Activated CD4-positive, alpha-beta T cell treated with anti-CD3 and anti-CD28 coated beads for 1 hour (primary cell): ENCODE measurements around the gene HIVEP1.

Source experiments
- DNase-seq: peaks from one replicate; pipeline ENCODE4 v3.0.0-alpha.2; 2020

Gene HIVEP1

DNA sequence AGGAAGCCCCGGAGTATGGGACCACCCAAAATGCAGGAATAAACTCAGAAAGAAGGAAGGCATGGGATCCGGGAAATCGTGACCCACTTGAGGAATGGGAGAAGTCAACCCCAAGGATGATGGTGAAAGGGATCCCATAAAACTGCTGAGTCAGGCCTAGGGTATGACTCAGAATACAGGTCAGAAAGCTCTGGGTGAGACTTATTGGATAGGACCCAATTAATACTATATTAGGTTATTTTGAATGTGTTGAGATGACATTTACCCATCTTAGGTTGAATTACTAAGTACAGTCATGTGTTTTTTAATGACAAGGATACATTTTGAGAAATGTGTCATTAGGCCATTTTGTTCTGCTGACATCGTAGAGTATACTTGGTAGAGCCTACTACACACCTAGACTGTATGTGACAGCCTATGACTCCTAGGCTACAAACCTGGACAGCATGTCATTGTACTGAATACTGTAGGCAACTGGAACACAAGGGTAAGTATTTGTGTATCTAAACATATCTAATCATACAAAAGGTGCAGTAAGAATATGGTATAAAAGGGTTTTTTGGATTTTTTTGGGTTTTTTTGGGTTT is 17.1 kb upstream of the HIVEP1 start:
- DNase-seq: no peak

DNA sequence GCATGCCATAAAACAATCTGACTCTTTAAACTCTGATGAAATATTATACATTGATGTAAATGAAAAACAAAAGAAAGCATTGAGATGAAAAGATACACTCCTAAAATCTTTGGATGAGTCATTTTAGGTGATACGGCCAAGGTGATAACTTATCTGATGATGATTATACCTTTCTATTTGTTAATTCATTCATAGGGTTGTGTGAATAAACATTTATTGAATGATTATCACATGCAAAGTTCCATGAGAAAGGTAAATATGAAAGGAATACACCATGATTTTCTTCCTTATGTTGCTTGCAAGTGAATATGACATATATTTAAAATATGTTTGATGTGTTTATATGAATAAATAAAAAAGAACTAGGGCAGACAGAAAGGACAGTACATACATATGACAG is 15.4 kb upstream of the HIVEP1 start:
- DNase-seq: no peak

DNA sequence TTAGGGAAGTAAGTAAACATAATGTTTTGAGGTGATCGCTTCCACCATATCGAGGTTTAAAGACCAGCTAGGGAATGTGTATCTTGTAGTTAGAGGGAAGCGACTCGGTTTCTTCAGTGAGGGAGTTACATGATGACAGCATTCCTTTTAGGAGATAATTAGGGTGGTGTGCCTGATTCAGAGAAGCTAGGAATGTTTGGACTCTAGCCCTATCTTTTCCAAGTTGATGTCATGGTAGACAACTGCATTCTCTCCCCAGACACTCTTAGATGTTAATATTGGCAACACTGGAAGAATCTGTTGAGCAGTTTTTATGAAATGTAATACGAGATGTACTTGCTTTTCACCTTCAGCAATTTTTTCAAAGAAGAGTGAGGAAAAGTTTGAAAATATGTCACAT is 12.9 kb upstream of the HIVEP1 start:
- DNase-seq: no peak

DNA sequence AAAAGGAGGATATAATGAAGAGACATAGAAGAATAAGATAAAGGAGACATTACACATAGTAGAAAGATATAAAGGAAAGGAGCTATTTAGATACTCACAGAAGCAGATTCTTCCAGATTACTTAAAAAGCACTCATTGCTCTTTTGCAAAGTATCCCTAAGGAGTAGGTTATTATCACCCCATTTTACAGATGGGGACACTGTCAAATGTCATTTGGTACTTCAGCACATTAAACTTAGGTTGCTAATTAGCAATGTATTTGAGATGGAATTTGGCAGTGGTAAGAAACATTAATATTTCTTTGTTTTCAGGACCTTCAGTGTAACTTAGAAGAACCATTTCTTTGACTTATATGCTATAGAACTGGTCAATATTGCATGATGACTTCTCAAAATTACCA is 11.9 kb upstream of the HIVEP1 start:
- DNase-seq: no peak

DNA sequence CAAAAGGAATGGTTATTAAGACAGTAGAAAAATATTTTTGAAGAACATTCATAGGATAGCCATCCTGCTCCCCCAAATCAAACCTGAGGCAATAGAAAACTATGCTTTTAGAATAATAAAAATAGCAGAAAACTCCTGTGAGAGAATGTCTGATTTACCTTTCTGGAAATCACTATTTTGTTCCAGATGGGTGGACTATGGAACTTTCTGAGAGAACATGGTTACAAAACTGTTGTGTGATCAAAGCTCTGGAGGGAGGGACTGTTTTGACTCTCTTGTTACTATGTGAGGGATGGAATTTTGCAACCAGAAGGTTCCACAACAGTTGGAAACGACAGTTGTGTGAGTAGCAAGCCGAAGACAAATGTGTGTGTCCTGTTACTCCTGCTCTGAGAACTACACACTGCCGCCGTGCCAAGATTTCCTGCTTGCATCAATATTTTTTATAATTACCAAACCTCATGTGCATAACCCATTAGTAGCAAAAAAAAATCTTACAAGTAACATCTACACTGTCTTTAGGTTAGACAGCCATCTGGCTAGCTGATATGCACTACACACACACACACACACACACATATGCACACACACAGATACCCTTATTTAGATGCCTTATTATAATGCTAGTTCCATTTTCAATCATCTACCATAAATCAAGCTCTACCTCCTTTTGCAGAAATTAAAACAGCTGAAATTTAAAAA is 11.0 kb upstream of the HIVEP1 start:
- no peak for DNase-seq

DNA sequence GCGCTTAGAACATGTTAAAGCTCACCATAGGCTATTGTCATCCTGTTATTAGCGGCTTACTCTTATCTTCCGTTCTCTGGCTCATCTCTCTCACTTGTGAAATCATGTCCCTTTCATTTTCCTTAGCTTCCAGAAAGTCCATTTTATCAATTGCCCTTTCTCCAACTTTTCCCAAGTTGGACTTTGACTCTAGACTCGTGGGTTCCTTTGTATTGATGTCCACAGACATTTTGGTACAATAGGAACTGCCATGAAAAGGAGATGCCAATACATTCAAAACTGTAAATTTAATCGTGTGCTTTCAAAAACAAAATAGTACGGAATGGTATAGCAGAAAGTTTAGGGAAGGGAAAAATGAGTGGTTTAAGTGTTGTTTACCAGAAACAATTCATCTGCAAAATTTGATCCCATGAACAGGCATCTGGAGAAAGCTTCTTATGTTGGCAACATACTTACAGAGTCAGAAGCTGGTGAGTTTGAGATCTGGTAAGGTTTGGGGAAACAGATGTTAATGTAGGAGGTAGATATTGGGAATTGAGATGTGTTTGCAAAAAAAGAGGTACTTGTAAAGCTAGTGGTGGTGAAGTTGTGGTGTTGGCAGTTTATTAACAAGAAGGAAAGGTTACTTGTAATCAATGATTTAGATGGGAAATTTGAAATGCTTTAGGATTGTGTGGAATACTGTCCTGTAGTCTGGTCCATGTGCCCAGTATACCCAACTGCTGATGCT is 10.2 kb upstream of the HIVEP1 start:
- DNase-seq: no peak

DNA sequence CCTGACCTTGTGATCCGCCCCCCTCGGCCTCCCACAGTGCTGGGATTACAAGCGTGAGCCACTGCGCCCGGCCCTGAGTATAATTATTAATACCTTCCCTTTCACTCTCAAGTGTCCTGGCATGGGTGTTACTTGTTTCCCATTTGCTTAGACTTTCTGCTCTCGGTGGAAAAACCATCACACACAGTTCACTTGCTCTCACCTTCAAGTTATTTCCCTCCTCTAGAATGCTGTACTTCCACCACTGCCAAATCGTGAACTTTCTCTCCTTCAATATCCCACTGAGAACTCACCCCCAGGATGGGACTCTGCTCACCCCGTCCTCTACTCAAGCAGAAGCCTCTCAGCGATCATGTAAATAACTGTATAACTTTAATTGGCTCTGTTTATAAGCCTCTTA is 4.6 kb upstream of the HIVEP1 start:
- DNase-seq: no peak

DNA sequence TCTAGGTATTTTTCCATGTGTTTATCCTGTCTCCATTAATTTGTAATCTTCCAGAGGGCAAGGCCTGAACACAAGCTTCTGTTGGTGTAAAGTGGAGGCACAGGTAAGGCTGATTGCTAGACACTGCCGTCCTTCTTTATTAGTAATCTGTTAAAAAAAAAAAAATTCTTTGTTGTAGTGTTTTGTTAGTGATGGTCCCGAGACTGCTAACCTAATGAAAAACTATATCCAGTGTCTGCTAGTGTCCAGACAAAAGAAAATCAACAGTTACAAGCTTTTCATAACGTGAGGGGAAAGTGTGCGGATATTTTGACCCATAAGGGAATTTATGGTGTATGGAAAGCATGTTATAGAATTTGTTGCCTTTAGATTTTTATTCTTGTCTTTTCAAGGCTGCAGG is 4.2 kb upstream of the HIVEP1 start:
- no peak for DNase-seq

DNA sequence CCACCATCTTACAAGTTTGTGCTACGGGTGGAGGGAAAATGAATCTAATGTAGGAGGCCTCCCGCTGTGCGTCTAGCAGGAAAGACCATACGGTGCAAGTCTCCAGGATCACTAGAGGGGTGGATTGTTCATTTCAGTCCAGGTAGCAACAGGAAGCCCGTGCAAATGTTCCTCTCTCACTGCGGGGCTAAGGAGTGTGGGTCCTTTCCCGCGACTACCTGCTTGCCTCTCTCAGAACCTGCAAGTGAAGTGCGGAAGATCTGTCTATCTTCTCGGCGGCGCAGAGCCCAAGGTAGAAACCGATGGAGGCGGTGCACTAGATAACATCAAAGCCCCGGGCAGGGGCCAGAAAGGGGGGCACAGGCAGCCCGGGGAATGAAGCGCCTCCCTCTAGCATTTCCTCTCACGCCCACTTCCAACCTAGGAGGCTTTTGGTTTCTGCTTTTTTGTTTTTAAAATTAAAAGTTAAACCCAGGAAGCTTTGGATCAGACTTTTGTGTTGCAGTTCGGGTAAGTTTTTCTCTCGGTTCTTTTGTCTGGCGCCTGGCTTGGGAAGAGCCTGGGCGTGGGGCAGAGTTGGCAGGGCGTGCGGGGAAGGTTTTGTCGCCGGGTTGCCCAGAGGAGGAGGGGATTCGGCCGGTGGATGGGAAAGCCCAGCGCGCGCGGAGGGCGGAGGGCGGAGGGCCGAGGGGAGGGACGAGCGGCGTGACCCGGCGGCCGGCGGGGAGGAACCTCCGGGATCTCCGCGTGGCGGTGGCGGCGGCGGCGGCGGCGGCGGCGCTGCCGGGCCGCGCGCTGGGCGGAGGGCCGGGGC is 3.5 kb upstream of the HIVEP1 start:
- DNase-seq: peak; percentile 79

DNA sequence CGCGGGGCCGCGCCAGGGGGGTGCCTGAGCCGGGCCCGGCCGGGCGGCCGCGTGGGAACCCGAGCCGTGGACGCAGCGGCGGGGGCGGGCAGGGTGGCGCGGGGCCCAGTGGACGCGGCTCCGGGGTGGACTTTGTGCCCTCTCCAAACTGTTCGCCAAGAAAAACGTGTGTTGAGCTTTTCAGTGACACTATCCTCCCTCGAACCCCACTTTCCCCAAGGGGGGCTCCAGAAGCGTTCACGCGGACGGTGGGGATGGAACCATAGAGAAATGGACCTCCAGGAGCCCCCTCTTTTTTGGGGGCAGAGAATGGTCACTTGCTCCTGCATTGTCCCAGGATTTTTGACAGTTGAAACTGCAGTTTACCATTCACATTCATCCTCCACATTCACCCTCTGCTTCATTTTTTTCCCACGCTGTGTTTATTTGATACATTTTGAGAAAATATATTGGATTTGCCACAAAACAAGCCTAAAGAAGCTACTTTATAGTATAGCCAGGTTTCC is 2.9 kb upstream of the HIVEP1 start:
- DNase-seq: no peak

DNA sequence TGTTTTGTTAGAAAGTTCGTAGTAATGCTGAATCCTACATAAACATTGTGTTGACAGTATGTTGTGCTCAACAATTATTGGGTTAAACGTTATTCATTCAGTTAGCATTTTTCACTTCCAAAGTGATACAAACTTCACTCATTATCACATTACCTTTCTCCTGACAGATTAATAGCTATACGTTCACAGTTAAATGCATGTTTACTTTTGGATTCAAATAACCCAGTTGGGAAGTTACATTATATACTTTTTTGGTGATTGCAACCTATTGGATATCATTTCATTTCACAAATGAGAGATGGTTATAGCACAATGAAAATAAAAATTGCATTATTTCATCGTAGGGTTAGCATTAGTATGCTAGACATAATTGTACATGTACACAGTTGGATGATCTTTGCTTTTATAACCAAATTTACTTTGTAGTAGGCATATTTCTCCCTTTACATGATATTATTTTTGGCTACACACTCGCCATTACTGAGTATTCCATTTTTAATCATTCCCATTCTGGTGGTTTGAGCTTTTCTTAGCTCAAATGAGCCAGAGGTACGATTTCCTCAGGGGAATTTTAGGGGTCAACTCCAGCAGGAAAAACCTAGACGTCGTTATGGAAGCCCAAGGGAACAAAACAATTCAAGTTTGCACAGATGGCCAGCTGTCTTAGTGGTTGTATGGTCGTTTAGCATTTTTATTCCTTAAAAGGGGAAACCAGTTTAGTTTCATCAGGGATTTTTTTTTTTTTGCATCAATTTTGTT is 2.1 kb upstream of the HIVEP1 start:
- DNase-seq: no peak

DNA sequence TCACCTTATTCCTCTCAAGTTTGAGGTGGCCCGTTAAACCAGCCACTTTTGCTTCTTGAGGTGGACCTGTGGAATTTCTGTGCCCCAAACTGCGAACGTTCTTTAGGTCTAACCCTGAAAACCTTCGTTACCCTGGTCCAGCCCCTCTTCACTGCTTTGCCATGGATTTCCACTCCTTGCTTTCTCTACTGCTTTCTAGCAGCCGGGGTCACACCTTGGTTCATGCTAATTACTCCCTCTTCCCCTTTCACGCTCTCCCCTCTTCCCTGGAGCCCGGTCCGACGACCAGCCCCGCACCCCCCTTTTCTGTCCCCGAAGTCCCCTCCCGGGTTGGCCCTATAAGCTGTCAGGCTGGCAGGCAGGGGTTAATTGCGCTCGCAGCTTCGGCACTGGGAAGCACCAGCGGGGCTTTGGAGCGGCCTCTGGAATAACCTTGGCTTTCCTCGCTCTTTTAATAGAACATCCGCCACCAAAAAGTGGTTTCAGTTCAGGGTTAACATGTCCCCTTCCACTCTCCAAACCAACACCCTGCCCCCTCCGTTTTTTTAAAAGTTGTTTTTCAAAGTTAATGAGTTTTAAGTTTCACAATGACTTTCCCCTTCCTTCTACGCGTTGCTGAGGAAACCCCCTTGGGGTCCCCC is 1.4 kb upstream of the HIVEP1 start:
- DNase-seq: no peak

DNA sequence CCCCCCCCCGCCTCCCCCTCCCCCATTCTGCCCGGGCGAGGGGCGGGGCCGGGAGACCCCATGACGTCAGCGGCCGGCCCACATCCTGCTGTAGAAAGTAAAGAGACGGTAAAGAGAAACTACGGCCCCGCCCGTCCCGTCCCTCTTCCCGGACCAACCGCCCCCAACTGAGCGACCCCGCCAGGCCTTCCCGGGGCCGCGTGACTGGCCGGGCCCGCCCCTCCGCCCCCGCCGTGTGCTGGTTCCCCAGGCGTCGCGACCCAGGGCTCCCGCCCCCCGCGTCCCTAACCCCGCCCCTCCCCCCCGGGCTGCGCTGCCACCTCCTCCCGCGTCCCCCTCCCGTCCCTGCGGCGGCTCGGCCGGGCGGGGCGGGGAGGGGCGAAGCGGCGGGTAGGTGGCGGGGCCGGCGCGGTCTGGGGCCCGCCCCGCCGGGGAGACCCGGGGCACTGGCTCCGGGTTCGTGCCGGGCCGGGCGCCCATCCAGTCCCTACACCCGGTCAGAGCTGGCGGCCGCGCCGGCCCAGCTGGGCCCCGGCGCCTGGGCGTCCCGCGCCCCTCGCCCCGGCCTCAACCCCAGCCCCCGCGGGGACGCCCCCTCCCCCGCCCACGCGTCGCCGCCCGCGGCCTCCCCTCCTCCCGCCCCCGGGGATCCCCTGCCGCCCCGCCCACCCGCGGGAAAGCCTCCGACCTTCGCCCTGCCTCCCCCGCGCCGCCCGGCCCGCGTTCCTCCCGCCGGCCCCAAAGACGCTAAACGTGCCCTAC is 655 bp upstream of the HIVEP1 start:
- peak; percentile 98 for DNase-seq

DNA sequence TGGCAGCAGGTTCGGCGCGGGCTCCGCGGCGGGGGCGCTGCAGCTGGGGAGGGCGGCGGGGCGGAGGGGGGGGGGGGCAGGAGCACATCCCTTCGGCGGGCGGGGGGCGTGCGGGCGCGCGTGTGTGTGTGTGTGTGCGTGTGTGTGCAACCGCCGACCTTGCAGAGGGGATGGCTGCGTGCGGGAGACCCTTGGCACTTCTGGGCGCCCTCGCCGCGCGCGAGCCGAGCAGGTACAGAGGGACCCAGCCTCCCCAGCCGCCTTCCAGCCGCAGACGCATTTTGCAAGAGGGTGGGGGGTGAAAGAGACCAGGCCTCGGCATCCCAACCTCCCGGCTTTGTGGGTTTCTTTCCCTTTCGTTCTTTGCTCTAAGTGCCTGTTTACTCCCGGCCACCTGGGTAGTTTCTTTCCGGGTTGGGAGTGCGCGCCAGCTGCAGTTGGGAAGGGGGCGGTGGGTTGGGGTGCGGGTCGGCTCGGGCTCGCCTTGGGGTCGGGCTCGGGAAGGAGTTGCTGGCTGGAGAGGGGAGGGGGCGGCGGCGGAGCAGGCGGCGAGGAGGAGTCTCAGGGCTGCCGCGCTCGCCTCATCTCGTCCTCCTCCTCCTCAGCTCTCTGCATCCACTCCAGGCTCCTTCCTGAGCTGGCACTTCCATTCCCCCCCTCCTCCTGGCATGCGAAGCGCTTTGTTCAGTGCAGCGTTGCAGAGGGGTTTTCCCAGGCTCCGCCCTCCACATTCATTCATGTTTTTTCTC is 620 bp downstream of the HIVEP1 start:
- peak; percentile 53 for DNase-seq

DNA sequence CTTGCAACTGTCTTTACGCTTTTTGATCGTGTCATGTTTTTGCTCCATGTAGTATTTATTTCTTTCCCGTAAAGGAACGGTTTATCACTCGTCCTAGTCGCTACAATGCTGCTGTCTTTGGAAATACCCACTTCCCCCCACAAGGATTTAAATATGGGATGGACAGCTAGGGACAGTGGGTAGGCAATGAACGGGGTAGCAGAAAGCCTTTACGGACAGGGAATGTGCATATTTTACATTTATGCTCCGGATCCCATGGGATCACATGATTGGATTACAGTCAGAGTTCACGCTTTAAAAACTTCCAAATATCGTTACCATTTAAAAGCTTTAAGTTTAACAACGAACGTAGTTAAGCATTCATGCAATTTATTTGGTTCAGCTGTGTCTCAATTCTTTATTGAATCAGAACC is 1.2 kb downstream of the HIVEP1 start:
- DNase-seq: no peak

DNA sequence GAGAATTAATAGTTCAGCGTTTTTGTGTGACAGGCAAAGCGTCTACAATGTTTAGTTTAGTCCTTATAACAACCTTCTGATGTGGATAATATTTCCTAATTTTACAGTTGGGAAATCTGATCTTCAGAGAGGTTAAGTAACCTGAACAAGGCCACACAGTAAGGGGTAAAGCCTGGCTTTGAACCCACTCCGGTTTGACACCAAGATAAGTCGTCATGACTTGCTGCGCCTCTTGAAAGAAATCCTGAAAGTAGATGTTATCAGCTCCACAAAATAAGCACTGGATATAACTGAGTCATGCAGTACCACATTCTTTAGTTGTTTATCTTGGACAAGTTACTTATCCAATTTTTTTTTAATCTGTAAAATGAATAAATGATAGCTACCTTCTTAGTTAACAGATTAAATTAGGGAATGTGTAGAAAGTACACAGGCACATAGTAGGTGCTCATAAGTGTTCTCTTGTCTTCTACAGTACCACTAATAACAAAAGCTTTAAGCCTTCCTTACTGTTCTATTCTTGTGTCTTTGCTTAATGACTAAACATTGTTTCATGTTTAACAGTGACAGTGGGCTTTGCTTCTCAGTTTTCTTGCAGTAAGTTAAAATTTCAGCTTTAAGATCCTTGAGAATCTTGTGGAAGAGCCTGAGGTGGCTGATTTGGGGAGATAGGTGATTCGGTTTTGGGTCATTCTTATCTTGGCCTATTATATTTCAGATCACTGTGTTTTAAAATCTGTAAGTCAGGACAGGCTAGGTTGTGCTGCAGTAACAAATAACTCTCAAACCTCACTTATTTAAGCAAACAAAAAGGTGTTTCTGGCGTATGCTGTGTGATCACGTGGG is 2.1 kb downstream of the HIVEP1 start:
- DNase-seq: no peak

DNA sequence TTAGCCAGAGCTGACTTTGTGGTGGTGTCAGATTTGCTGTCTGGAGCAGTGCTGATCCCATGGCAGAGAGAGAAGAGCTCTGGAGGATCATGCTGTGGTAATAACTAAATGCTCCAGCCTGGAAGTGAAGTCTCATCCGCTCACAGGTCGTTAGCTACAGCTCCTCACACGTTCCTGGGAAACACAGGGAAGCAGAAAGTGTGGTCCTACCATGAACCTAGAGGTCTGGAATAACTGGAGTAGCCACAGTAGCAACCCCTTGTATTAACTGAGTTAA is 2.7 kb downstream of the HIVEP1 start:
- no peak for DNase-seq

DNA sequence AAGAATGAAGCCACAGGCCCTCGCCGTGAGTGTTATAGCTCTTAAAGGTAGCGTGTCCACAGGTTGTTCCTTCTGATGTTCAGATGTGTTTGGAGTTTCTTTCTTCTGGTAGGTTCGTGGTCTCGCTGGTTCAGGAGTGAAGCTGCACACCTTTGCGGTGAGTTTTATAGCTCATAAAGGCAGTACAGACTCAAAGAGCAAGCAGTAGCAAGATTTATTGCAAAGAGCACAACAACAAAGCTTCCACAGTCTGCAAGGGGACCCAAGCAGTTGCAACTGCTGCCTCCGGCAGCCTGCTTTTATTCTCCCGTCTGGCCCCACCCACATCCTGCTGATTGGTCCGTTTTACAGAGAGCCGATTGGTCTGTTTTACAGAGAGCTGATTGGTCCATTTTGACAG is 5.2 kb downstream of the HIVEP1 start:
- no peak for DNase-seq

DNA sequence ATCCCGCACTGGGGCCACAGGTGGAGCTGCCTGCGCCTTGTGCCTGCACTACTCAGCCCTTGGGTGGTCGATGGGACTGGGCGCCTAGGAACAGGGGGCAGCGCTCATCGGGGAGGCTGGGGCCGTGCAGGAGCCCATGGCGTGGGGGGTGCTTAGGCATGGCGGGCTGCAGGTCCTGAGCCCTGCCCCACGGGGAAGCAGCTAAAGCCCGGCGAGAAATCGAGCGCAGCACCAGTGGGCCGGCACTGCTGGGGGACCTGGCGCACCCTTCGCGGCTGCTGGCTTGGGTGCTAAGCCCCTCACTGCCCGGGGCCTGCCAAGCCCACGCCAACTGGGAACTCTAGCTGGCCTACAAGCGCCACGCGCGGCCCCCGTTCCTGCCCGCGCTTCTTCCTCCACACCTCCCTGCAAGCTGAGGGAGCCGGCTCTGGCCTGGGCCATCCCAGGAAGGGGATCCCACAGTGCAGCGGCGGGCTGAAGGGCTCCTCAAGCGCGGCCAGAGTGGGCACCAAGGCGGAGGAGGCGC is 5.8 kb downstream of the HIVEP1 start:
- no peak for DNase-seq
